NCI-H2196 treated with DMSO at 0.1 percent for 48 hours (cell line): Measurements from ENCODE around the gene CWH43.
"Not testable (repeated sequence)": the region's sequence is repeated elsewhere in the genome, so short reads cannot be mapped to it uniquely, and the experiment has no call there.

Experiments used
- DNase-seq: peaks from one replicate; lab custom pipeline; 2025; ENCODE audit not compliant: unreplicated experiment; lab: John Stamatoyannopoulos, UW

Gene CWH43

GRCh38 chr4:49096215-49096614 lies 110.1 kb downstream of the CWH43 start:
- not testable (repeated sequence) for DNase-seq

- DNase-seq: not testable (repeated sequence)
Observed at GRCh38 chr4:49096627-49097026, 110.6 kb downstream of the CWH43 start.

DNA sequence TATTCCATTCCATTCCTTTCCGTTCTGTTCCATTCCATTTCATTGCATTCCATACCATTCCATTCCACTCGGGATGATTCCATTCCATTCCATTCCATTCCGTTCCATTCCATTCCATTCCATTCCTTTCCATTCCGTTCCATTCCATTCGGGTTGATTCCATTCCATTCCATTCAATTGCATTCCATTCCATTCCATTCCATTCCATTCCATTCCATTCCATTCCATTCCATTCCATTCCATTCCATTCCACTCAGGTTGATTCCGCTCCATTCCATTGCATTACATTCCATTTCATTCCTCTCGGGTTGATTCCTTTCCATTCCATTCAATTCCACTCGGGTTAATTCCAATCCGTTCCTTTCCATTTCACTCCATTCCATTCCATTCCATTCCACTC lies 111.0 kb downstream of the CWH43 start:
- DNase-seq: not testable (repeated sequence)

DNA sequence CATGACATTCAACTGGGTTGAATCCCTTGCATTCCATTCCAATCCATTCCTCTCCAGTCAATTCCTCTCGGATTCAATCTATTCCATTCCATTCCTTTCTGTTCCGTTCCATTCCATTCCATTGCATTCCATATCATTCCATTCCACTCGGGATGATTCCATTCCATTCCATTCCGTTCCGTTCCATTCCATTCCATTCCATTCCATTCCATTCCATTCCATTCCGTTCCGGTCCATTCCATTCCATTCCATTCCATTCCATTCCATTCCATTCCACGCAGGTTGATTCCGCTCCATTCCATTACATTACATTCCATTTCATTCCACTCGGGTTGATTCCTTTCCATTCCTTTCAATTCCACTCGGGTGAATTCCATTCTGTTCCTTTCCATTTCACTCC lies 111.4 kb downstream of the CWH43 start:
- DNase-seq: not testable (repeated sequence)

DNA sequence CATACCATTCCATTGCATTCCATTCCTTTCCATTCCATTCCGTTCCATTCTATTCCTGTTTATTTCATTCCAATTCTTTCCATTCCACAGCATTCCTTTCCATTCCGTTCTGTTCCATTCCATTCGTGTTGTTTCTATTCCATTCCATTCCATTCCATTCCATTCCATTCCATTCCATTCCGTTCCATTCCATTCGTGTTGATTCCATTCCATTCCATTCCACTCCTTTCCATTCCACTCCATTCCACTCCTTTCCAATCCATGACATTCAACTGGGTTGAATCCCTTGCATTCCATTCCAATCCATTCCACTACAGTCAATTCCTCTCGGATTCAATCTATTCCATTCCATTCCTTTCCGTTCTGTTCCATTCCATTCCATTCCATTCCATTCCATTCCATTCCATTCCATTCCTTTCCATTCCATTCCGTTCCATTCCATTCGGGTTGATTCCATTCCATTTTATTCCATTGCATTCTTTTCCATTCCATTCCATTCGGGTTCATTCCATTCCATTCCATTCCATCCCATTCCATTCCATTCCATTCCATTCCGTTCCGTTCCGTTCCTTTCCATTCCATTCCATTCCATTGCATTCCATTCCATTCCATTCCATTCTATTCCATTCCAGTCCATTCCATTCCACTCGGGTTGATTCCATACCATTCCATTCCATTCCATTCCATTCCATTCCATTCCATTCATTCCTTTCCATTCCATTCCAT lies 112.1 kb downstream of the CWH43 start:
- DNase-seq: not testable (repeated sequence)

DNA sequence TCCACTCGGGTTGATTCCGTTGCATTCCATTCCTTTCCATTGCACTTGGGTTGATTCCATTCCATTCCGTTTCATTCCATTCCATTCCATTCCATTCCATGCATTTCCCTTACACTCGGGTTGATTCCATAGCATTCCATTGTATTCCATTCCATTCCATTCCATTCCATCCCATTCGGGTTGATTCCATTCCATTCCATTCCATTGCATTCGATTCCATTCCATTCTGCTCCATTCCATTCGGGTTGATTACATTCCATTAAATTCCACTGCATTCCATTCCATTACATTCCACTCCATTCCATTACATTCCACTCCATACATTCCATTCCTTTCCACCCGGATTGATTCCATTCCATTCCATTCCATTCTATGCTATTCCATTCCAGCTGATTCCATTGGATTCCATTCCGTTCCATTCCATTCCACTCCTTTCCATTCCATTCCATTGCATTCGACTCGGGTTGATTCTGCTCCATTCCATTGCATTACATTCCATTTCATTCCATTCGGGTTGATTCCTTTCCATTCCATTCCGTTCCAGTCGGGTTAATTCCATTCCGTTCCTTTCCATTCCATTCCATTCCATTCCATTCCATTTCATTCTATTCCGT lies 113.9 kb downstream of the CWH43 start:
- DNase-seq: not testable (repeated sequence)

GRCh38 chr4:49102344-49102898 lies 116.3 kb downstream of the CWH43 start:
- DNase-seq: not testable (repeated sequence)

DNA sequence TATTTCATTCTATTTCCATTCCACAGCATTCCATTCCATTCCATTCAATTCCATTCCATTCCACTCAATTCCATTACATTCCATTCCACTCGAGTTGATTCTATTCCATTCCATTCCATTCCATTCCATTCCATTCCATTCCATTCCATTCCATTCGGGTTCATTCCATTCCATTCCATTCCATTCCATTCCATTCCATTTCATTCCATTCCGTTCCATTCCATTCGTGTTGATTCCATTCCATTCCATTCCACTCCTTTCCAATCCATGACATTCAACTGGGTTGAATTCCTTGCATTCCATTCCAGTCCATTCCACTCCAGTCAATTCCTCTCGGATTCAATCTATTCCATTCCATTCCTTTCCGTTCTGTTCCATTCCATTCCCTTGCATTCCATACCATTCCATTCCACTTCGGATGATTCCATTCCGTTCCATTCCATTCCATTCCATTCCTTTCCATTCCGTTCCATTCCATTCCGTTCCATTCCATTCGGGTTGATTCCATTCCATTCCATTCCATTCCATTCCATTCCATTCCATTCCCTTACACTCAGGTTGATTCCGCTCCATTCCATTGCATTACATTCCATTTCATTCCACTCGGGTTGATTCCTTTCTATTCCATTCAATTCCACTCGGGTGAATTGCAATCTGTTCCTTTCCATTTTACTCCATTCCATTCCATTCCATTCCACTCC lies 117.5 kb downstream of the CWH43 start:
- not testable (repeated sequence) for DNase-seq

GRCh38 chr4:49104231-49104930 lies 118.3 kb downstream of the CWH43 start:
- DNase-seq: not testable (repeated sequence)

DNA sequence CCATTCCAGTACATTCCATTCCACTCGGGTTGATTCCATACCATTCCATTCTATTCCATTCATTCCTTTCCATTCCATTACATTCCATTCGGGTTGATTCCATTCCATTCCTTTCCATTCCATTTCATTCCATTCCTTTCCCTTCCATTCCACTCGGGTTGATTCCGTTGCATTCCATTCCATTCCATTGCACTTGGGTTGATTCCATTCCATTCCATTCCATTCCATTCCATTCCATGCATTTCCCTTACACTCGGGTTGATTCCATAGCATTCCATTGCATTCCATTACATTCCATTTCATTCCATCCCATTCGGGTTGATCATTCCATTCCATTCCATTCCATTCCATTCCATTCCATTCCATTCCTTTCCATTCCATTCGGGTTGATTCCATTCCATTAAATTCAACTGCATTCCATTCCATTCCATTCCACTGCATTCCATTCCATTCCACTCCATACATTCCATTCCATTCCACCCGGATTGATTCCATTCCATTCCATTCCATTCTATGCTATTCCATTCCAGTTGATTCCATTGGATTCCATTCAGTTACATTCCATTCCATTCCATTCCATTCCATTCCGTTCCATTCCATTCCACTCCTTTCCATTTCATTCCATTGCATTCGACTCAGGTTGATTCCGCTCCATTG lies 119.3 kb downstream of the CWH43 start:
- not testable (repeated sequence) for DNase-seq

- not testable (repeated sequence) for DNase-seq
Observed at GRCh38 chr4:49107262-49107661, 121.2 kb downstream of the CWH43 start.

- not testable (repeated sequence) for DNase-seq
Observed at GRCh38 chr4:49108183-49108978, 122.3 kb downstream of the CWH43 start.

DNA sequence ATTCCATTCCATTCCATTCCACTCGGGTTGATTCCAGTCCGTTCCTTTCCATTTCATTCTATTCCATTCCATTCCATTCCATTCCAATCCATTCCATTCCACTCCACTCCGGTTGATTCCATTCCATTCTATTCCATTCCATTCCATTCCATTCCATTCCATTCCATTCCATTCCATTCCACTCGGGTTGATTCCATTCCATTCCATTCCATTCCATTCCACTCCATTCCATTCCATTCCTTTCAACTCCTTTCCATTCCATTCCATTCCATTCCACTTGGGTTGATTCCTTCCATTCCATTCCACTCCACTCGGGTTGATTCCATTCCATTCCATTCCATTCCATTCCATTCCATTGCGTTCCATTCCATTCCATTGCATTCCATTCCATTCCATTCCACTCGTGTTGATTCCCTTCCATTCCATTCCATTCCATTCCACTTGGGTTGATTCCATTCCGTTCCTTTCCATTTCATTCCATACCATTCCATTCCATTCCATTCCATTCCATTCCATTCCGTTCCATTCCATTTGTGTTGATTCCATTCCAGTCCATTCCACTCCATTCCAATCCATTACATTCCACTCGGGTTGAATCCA lies 123.6 kb downstream of the CWH43 start:
- DNase-seq: not testable (repeated sequence)

DNA sequence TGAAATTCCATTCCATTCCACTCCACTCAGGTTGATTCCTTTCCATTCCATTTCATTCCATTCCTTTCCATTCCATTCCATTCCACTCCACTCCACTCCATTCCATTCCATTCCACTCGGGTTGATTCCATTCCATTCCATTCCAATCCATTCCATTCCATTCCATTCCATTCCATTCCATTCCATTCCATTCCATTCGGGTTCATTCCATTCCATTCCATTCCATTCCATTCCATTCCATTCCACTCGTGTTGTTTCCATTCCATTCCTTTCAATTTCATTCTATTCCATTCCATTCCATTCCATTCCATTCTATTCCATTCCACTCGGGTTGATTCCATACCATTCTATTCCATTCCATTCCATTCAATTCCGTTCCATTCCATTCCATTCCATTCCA lies 124.5 kb downstream of the CWH43 start:
- DNase-seq: not testable (repeated sequence)
